SU-DHL-6 (cell line): ENCODE data around the gene MAF.

Experiments used
- H2AFZ ChIP-seq: fragments of 200-600 bp; sonication (generic); 2 replicates; pipeline ENCODE4 v1.6.1; 2014; ENCODE audit warnings: low read depth, mild to moderate bottlenecking, moderate library complexity, mixed read lengths, antibody characterized with exemption, low read length; ENCODE audit not compliant: severe bottlenecking
- H3F3A ChIP-seq: fragments of 200-600 bp; shearing (Covaris generic); 2 replicates; pipeline ENCODE4 v1.6.0; 2016; ENCODE audit warnings: antibody characterized with exemption, mild to moderate bottlenecking; ENCODE audit not compliant: insufficient read depth
- H3K27ac ChIP-seq: fragments of 200-600 bp; sonication (generic); 2 replicates; pipeline ENCODE4 v1.5.1; 2016; ENCODE audit warnings: low read depth, mild to moderate bottlenecking, low read length, moderate library complexity, mixed read lengths
- H3K27me3 ChIP-seq: fragments of 200-600 bp; sonication (generic), shearing (Covaris generic); 2 replicates; pipeline ENCODE4 v1.6.0; 2014; ENCODE audit warnings: mild to moderate bottlenecking, low read length
- H3K36me3 ChIP-seq: fragments of 200-600 bp; sonication (generic); 2 replicates; pipeline ENCODE4 v1.6.1; 2014; ENCODE audit warnings: mild to moderate bottlenecking, low read length, mixed read lengths
- H3K4me2 ChIP-seq: fragments of 300-600, 200-600 bp; shearing (Covaris generic), sonication (generic); 2 replicates; pipeline ENCODE4 v1.6.0; 2014; ENCODE audit warnings: low read length, low read depth, mild to moderate bottlenecking; ENCODE audit not compliant: poor library complexity, severe bottlenecking
- H3K4me3 ChIP-seq: fragments of 200-600 bp; sonication (generic); 2 replicates; pipeline ENCODE4 v1.5.1; 2014; ENCODE audit warnings: antibody characterized with exemption, low read length, mild to moderate bottlenecking, mixed read lengths; ENCODE audit not compliant: insufficient read depth, poor library complexity, severe bottlenecking
- H3K79me2 ChIP-seq: fragments of 200-600 bp; sonication (generic); 2 replicates; pipeline ENCODE4 v1.6.1; 2014; ENCODE audit warnings: mild to moderate bottlenecking, low read length, moderate library complexity; ENCODE audit not compliant: insufficient read depth
- H3K9ac ChIP-seq: fragments of 200-600 bp; sonication (generic); 2 replicates; pipeline ENCODE4 v1.7.0; 2014; ENCODE audit warnings: mild to moderate bottlenecking, low read length
- H3K9me2 ChIP-seq: fragments of 200-600 bp; sonication (generic); replicated peaks from 2 replicates; pipeline ENCODE4 v1.6.1; 2014; ENCODE audit warnings: low read length; ENCODE audit not compliant: insufficient read depth
- H3K9me3 ChIP-seq: fragments of 200-600 bp; sonication (generic); 2 replicates; pipeline ENCODE4 v1.6.1; 2014; ENCODE audit warnings: low read length, mixed read lengths; ENCODE audit not compliant: insufficient read depth
- H4K20me1 ChIP-seq: fragments of 200-600 bp; sonication (generic); 2 replicates; pipeline ENCODE4 v1.6.1; 2014; ENCODE audit warnings: low read depth, mild to moderate bottlenecking, antibody characterized with exemption, low read length, moderate library complexity, mixed read lengths
- CTCF ChIP-seq: fragments of 200-600 bp; sonication (generic); IDR thresholded peaks from one replicate; pipeline ENCODE4 v1.5.1; 2017; ENCODE audit warnings: antibody characterized with exemption, mild to moderate bottlenecking, low read length, moderate library complexity; ENCODE audit not compliant: insufficient read depth, poor library complexity, severe bottlenecking
- EZH2phosphoT487 ChIP-seq: fragments of 200-600 bp; sonication (generic), shearing (Covaris generic); conservative IDR thresholded peaks from 2 replicates; pipeline ENCODE4 v1.6.1; 2018; ENCODE audit warnings: mild to moderate bottlenecking, antibody characterized with exemption, low read length, moderate library complexity, mixed read lengths

MAF gene

DNA sequence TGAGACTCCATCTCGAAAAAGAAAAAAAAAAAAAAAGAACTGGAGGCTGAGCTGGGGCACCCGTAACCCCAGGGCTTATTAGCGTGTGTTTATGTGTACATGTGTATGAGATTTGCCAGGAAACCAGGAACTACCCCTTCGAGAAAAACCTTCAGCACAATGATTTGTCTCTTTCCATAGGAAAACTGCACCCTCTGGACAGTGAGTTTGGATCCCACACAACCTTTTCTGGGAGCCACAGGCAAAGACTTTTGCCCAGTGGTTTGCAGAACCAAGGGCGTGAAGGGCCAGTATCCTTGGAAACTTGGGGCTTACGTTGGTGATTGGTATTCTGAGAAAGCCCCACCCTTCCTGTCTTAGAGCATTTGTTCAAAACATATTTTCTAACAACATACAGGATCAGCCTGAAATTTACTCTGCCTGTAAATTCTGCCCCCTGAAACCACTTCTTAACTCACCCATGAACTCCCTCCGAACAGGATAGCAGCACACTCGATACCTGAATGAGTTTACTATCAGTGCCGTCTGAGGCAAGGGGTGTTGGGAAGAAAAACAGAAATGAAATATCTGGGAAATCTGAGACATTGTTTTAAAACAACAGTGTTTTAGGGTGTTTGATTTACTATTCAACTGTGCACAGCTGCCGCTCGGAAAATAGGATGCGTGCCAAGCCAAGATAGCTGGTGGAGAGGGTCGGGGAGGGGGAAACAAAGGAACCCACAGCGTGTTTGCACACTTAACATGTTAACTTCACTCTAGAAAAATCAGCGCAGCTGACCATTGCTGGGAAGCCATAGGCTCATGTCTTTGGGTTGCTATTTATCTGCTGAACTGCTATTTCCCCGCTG, 40.2 kb upstream of the MAF start:
- Histone ChIP-seq H3F3A (no peaks in the 10 kb centered on the region), H3K27ac (no peak overlapping the region), H2AFZ (no peak overlapping the region), H3K9me2 (no peaks in the 10 kb centered on the region), H3K79me2 (no peaks in the 10 kb centered on the region), H3K4me3 (no peak overlapping the region), H3K4me2 (no peak overlapping the region), H3K9me3 (no peaks in the 10 kb centered on the region), H3K36me3 (no peaks in the 10 kb centered on the region), H4K20me1 (no peaks in the 10 kb centered on the region), H3K27me3 (no peaks in the 10 kb centered on the region), H3K9ac (no peak overlapping the region)
- TF ChIP-seq CTCF (no peak), EZH2phosphoT487 (no peak)

GRCh38 chr16:79639576-79640311, 39.2 kb upstream of the MAF start:
- Histone ChIP-seq H3K27me3 (no peaks in the 10 kb centered on the region), H3K36me3 (no peaks in the 10 kb centered on the region), H3K9ac (no peak overlapping the region), H3K79me2 (no peaks in the 10 kb centered on the region), H3K9me2 (no peaks in the 10 kb centered on the region), H3K27ac (no peak overlapping the region), H4K20me1 (no peaks in the 10 kb centered on the region), H2AFZ (no peak overlapping the region), H3F3A (no peaks in the 10 kb centered on the region), H3K4me3 (no peak overlapping the region), H3K4me2 (no peak overlapping the region), H3K9me3 (no peaks in the 10 kb centered on the region)
- TF ChIP-seq CTCF (no peak), EZH2phosphoT487 (no peak)

DNA sequence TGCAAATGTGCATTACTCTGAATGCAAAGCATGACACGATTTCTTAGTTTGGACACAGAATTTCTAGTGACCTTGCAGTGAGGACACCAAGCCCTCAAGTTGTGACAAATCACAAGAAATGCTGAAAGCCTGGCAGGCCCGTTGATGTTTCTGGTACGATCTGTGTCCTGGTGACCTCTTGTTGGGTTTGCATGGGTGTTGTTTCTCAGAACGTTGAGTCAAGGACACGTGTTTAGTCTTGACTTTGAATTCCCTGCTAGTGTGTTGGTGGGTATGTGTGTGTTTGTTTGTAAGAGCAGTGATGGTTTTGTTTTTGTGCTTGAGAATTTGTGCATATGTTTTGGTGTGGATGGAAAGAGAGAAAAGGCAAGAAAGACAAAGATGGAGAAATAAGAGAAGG, 37.8 kb upstream of the MAF start:
- no peaks in the 10 kb centered on the region for H3K9me3 ChIP-seq
- no peak overlapping the region for H3K9ac ChIP-seq
- no peak overlapping the region for H3K27ac ChIP-seq
- H2AFZ ChIP-seq: no peak overlapping the region
- H4K20me1 ChIP-seq: no peaks in the 10 kb centered on the region
- no peaks in the 10 kb centered on the region for H3K79me2 ChIP-seq
- no peak for TF ChIP-seq CTCF
- no peak for TF ChIP-seq EZH2phosphoT487
- H3F3A ChIP-seq: no peaks in the 10 kb centered on the region
- H3K36me3 ChIP-seq: no peaks in the 10 kb centered on the region
- H3K4me2 ChIP-seq: no peak overlapping the region
- no peaks in the 10 kb centered on the region for H3K27me3 ChIP-seq
- H3K9me2 ChIP-seq: no peaks in the 10 kb centered on the region
- H3K4me3 ChIP-seq: no peak overlapping the region
